GM23338 (cell line): ENCODE measurements around the gene PHF8.

ENCODE experiments used
- CREB1 ChIP-seq: fragments of 250-450 bp; sonication (Bioruptor Pico); IDR thresholded peaks from 2 replicates; pipeline ENCODE4 v1.5.0; 2020; ENCODE audit warnings: low read depth, mild to moderate bottlenecking, moderate library complexity
- EZH2 ChIP-seq: fragments of 200-600 bp; sonication (generic); IDR thresholded peaks from one replicate; pipeline ENCODE4 v1.8.0; 2017; ENCODE audit warnings: antibody characterized with exemption, mild to moderate bottlenecking, low read depth; ENCODE audit not compliant: unreplicated experiment
- EZH2phosphoT487 ChIP-seq: fragments of 200-600 bp; sonication (generic); IDR thresholded peaks from one replicate; pipeline ENCODE4 v1.8.1; 2018; ENCODE audit warnings: antibody characterized with exemption; ENCODE audit not compliant: unreplicated experiment
- JUNB ChIP-seq: IDR thresholded peaks from one replicate; pipeline ENCODE4 v1.6.1; 2016; ENCODE audit warnings: antibody characterized with exemption; ENCODE audit not compliant: unreplicated experiment
- NANOG ChIP-seq: IDR thresholded peaks from 2 replicates; pipeline ENCODE4 v1.6.1; 2016; ENCODE audit warnings: antibody characterized with exemption, borderline replicate concordance
- POLR2AphosphoS5 ChIP-seq: IDR thresholded peaks from 2 replicates; pipeline ENCODE4 v1.6.1; 2016; ENCODE audit warnings: antibody characterized with exemption, low read depth
- STAT1 ChIP-seq: IDR thresholded peaks from one replicate; pipeline ENCODE4 v1.6.1; 2016; ENCODE audit warnings: antibody characterized with exemption; ENCODE audit not compliant: unreplicated experiment
- ZNF114 ChIP-seq: fragments of 250-450 bp; sonication (Bioruptor Pico); IDR thresholded peaks from 2 replicates; pipeline ENCODE4 v1.5.0; 2020; ENCODE audit warnings: mild to moderate bottlenecking, moderate library complexity
- ZNF331 ChIP-seq: fragments of 250-450 bp; sonication (Bioruptor Pico); IDR thresholded peaks from 2 replicates; pipeline ENCODE4 v1.5.0; 2020; ENCODE audit warnings: low read depth, mild to moderate bottlenecking, moderate library complexity
- TF ChIP-seq, protein P1 (sequence below), 2 experiments: fragments of 200-600 bp in 1 of 2; sonication (generic) in 1 of 2; conservative IDR thresholded peaks; 2 replicates each; pipeline versions ENCODE4 v1.5.1 to v1.6.1; 2016 to 2017; ENCODE audit warnings: antibody characterized with exemption in 2 of 2, low read depth in 2 of 2, mild to moderate bottlenecking in 2 of 2, moderate library complexity in 1 of 2
- TF ChIP-seq, protein P2 (sequence below): IDR thresholded peaks from one replicate; pipeline ENCODE4 v1.6.1; 2018; ENCODE audit warnings: antibody characterized with exemption; ENCODE audit not compliant: unreplicated experiment
- TF ChIP-seq, protein P3 (sequence below): IDR thresholded peaks from 2 replicates; pipeline ENCODE4 v1.6.1; 2016; ENCODE audit warnings: antibody characterized with exemption
- TF ChIP-seq, protein P4 (sequence below): fragments of 250-450 bp; sonication (Bioruptor Pico); IDR thresholded peaks from 2 replicates; pipeline ENCODE4 v1.5.0; 2020; ENCODE audit warnings: mild to moderate bottlenecking, moderate library complexity

DNA sequence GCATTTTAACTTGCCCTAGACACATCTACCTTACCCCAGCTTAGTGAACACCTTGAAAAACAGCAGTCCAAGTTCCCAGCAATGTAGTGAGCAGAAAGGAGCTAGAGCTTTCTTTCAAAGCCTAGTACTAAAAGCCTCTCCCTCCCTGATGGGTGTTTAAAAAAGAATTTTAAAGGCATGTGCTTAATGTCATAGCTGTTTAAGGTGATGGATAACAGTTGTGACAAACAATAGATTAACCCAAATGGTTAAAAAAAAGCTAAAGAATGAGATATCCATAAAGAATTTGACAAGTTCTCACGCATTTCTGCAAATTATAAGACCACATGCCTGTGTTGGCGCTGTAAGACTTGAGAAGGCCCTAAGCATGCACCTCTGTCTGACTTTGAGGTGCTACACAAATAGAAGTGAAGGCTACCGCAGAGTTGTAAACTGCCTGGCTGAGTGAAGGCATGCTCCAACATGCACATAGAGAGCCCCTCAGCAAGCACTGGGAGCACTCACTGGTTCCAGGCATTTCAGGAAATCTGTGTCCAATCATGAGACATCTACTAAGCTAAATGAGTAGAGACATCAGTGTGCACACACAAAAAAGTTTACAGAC, 94.0 kb downstream of the PHF8 start:
- TF ChIP-seq, protein P1, sequence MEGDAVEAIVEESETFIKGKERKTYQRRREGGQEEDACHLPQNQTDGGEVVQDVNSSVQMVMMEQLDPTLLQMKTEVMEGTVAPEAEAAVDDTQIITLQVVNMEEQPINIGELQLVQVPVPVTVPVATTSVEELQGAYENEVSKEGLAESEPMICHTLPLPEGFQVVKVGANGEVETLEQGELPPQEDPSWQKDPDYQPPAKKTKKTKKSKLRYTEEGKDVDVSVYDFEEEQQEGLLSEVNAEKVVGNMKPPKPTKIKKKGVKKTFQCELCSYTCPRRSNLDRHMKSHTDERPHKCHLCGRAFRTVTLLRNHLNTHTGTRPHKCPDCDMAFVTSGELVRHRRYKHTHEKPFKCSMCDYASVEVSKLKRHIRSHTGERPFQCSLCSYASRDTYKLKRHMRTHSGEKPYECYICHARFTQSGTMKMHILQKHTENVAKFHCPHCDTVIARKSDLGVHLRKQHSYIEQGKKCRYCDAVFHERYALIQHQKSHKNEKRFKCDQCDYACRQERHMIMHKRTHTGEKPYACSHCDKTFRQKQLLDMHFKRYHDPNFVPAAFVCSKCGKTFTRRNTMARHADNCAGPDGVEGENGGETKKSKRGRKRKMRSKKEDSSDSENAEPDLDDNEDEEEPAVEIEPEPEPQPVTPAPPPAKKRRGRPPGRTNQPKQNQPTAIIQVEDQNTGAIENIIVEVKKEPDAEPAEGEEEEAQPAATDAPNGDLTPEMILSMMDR (conservative IDR thresholded peaks at IDR 0.05; ENCODE audit: low read depth in 2 of 2) = no peak
- no peak for TF ChIP-seq EZH2
- no peak for TF ChIP-seq STAT1
- no peak for TF ChIP-seq POLR2AphosphoS5
- TF ChIP-seq, protein P2, sequence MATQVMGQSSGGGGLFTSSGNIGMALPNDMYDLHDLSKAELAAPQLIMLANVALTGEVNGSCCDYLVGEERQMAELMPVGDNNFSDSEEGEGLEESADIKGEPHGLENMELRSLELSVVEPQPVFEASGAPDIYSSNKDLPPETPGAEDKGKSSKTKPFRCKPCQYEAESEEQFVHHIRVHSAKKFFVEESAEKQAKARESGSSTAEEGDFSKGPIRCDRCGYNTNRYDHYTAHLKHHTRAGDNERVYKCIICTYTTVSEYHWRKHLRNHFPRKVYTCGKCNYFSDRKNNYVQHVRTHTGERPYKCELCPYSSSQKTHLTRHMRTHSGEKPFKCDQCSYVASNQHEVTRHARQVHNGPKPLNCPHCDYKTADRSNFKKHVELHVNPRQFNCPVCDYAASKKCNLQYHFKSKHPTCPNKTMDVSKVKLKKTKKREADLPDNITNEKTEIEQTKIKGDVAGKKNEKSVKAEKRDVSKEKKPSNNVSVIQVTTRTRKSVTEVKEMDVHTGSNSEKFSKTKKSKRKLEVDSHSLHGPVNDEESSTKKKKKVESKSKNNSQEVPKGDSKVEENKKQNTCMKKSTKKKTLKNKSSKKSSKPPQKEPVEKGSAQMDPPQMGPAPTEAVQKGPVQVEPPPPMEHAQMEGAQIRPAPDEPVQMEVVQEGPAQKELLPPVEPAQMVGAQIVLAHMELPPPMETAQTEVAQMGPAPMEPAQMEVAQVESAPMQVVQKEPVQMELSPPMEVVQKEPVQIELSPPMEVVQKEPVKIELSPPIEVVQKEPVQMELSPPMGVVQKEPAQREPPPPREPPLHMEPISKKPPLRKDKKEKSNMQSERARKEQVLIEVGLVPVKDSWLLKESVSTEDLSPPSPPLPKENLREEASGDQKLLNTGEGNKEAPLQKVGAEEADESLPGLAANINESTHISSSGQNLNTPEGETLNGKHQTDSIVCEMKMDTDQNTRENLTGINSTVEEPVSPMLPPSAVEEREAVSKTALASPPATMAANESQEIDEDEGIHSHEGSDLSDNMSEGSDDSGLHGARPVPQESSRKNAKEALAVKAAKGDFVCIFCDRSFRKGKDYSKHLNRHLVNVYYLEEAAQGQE = no peak
- TF ChIP-seq, protein P3, sequence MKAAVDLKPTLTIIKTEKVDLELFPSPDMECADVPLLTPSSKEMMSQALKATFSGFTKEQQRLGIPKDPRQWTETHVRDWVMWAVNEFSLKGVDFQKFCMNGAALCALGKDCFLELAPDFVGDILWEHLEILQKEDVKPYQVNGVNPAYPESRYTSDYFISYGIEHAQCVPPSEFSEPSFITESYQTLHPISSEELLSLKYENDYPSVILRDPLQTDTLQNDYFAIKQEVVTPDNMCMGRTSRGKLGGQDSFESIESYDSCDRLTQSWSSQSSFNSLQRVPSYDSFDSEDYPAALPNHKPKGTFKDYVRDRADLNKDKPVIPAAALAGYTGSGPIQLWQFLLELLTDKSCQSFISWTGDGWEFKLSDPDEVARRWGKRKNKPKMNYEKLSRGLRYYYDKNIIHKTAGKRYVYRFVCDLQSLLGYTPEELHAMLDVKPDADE = no peak
- no peak for TF ChIP-seq JUNB
- no peak for TF ChIP-seq EZH2phosphoT487
- no peak for TF ChIP-seq NANOG
- no peak for TF ChIP-seq ZNF331 (CRISPR knock-in tag)
- no peak for TF ChIP-seq CREB1
- no peak for TF ChIP-seq ZNF114 (CRISPR knock-in tag)
- TF ChIP-seq, protein P4, sequence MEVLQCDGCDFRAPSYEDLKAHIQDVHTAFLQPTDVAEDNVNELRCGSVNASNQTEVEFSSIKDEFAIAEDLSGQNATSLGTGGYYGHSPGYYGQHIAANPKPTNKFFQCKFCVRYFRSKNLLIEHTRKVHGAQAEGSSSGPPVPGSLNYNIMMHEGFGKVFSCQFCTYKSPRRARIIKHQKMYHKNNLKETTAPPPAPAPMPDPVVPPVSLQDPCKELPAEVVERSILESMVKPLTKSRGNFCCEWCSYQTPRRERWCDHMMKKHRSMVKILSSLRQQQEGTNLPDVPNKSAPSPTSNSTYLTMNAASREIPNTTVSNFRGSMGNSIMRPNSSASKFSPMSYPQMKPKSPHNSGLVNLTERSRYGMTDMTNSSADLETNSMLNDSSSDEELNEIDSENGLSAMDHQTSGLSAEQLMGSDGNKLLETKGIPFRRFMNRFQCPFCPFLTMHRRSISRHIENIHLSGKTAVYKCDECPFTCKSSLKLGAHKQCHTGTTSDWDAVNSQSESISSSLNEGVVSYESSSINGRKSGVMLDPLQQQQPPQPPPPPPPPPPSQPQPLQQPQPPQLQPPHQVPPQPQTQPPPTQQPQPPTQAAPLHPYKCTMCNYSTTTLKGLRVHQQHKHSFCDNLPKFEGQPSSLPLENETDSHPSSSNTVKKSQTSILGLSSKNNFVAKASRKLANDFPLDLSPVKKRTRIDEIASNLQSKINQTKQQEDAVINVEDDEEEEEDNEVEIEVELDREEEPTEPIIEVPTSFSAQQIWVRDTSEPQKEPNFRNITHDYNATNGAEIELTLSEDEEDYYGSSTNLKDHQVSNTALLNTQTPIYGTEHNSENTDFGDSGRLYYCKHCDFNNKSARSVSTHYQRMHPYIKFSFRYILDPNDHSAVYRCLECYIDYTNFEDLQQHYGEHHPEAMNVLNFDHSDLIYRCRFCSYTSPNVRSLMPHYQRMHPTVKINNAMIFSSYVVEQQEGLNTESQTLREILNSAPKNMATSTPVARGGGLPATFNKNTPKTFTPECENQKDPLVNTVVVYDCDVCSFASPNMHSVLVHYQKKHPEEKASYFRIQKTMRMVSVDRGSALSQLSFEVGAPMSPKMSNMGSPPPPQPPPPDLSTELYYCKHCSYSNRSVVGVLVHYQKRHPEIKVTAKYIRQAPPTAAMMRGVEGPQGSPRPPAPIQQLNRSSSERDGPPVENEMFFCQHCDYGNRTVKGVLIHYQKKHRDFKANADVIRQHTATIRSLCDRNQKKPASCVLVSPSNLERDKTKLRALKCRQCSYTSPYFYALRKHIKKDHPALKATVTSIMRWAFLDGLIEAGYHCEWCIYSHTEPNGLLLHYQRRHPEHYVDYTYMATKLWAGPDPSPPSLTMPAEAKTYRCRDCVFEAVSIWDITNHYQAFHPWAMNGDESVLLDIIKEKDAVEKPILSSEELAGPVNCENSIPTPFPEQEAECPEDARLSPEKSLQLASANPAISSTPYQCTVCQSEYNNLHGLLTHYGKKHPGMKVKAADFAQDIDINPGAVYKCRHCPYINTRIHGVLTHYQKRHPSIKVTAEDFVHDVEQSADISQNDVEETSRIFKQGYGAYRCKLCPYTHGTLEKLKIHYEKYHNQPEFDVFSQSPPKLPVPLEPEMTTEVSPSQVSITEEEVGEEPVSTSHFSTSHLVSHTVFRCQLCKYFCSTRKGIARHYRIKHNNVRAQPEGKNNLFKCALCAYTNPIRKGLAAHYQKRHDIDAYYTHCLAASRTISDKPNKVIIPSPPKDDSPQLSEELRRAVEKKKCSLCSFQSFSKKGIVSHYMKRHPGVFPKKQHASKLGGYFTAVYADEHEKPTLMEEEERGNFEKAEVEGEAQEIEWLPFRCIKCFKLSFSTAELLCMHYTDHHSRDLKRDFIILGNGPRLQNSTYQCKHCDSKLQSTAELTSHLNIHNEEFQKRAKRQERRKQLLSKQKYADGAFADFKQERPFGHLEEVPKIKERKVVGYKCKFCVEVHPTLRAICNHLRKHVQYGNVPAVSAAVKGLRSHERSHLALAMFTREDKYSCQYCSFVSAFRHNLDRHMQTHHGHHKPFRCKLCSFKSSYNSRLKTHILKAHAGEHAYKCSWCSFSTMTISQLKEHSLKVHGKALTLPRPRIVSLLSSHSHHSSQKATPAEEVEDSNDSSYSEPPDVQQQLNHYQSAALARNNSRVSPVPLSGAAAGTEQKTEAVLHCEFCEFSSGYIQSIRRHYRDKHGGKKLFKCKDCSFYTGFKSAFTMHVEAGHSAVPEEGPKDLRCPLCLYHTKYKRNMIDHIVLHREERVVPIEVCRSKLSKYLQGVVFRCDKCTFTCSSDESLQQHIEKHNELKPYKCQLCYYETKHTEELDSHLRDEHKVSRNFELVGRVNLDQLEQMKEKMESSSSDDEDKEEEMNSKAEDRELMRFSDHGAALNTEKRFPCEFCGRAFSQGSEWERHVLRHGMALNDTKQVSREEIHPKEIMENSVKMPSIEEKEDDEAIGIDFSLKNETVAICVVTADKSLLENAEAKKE = no peak
